GM10266 (cell line): Measurements from ENCODE around the gene COMP.

Experiments used
- DNase-seq: peaks from one replicate; pipeline ENCODE4 v3.0.0; 2012; ENCODE audit errors: extremely low spot score
- TF ChIP-seq, protein P1 (sequence below): IDR thresholded peaks from 2 replicates; pipeline ENCODE4 v1.5.1; 2012; ENCODE audit warnings: mild to moderate bottlenecking, low read depth; ENCODE audit not compliant: control insufficient read depth, insufficient read depth; ENCODE audit errors: missing control alignments

Gene COMP

DNA sequence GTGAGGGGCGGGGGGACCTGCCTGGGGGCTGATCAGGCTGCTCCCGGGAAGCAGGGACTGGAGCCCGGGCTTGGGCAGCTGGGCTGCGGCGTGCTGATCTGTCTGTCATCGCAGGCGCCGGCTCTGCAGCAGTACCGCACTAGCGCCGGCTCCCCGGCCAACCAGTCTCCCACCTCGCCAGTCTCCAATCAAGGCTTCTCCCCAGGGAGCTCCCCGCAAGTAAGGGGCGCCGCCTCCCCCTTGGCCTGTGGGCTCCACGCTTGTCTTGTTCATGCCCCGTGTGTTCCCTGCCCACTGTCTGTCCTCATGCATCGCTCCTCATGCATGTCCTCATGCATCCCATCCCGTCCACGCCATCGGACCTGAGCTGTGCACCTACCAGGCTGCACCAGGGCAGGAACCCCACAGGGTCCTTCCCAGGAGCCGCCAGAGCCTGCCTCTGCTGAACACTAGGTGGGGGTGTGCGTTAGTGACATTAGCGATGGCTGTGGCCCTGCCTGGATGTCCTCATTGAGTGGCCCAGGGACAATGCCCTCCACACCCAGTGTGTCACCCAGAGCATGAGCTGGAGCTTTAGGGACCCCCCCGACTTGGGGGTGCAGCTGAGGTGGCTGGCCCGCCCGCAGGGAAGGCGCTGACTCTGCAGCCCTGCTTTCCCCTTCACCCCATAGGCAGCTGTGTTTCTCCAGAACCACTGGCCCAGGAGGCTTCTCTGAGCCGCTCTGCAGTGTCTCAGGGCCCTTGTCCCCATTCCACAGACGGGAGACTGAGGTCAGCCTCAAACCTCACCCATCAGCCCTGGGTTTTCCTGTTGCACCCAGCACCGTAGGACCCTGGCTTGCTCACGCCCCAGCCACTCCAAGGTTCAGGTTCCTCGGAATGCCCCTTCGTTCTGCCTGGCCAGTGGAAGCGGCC, 19.5 kb downstream of the COMP start:
- TF ChIP-seq, protein P1, sequence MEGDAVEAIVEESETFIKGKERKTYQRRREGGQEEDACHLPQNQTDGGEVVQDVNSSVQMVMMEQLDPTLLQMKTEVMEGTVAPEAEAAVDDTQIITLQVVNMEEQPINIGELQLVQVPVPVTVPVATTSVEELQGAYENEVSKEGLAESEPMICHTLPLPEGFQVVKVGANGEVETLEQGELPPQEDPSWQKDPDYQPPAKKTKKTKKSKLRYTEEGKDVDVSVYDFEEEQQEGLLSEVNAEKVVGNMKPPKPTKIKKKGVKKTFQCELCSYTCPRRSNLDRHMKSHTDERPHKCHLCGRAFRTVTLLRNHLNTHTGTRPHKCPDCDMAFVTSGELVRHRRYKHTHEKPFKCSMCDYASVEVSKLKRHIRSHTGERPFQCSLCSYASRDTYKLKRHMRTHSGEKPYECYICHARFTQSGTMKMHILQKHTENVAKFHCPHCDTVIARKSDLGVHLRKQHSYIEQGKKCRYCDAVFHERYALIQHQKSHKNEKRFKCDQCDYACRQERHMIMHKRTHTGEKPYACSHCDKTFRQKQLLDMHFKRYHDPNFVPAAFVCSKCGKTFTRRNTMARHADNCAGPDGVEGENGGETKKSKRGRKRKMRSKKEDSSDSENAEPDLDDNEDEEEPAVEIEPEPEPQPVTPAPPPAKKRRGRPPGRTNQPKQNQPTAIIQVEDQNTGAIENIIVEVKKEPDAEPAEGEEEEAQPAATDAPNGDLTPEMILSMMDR, result peak; percentile 22
- no peak for DNase-seq

DNA sequence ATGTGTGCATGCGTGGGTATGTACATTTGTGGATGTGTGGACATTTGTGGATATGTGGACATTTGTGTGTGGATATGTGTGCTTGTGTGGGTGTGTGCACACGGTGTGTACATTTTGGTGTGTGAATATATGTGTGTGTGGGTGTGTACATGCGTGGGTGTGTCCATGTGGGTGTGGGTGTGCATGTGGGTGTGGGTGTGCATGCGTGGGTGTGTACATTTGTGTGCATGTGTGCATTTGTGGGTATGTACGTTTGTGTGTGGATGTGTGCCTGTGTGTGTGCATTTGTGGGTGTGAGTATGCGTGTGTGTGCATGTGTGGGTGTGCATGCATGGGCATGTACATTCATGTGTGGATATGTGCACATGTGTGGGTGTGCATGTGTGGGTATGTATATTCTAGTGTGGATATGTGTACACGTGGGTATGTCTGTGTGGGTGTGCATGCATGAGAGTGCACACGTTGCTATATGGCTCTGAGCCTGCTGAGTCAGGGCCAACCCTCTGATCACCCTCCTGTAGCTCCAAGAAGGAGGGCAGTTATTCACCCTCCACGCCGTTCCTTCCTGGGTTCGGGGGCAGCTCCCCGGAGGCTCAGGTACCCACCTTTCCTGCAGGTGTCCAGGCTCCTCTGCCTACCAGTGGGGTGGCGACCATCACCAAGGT, 20.3 kb downstream of the COMP start:
- no peak for DNase-seq

DNA sequence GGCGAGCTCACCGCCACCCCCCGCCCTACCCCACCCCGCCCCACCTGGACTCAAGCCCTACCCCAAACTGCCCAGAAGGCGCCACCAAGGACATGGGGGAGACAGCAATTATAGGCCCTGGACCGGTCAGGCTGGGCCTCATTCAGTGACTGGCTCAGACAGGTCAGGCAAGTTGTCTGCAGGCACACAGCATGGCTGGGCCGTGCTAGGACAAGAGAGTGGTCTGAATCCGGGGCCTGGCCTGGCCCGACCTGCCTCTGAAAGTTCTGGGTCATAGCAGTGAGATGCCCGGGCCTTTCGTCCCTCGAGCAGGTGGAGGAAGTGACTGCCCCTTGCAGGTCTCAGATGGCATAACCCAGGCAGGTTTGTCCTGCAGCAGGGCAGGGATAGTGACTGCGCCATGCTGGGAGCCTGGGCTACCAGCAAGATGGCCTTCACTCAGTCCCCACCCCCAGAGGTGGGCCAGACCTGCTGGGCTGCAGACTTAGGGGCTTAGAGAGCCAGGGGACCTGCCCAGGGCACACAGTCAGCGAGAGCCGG, 21.0 kb downstream of the COMP start:
- DNase-seq, result no peak
- TF ChIP-seq, protein P1, result no peak

More for the DNA sequence above, 20.3 kb downstream of the COMP start:
- TF ChIP-seq, protein P1, result no peak

DNA sequence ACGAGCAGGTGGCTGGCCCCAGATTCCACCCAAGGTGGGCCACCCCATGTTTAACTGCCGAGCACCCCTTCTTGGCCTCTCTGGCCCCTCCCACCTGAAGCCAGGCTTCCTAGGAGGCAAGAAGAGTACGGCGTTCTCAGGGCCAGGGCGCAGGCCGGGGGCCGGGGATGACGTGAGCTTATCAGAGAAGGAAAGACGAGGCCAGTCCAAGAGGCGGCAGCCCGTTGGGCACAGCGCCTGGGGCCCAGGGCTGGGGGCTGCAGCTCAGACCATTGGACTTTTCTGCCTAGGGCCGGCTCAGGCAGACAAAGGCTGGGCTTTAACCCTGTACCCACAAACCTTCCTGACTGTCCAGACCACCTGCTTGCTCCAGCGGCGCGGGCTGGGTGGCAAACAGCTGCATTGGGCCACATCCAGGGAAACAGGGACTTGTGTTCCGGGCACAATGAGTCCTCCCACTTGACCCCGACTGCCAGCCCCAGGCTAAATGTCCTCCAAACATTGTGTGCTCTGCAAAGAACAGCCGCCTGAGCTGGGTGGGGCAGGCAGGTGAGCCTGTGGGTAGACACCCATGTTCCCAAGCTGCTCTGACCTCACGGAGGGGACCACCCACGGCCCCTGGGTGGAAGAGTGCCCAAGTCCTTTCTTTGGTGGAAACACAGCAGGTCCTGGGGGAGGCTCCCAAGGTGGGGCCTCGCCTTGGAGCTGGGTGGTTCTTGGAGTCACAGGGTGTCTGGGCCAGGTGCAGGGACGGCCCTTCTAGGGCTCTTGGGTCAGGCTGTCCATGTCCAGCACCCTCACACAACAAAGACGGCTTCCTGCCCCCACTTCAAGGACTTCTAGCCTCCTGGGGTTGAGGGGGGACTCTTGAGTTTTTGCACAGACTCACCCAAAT, 21.9 kb downstream of the COMP start:
- DNase-seq, result no peak
- TF ChIP-seq, protein P1, result no peak

DNA sequence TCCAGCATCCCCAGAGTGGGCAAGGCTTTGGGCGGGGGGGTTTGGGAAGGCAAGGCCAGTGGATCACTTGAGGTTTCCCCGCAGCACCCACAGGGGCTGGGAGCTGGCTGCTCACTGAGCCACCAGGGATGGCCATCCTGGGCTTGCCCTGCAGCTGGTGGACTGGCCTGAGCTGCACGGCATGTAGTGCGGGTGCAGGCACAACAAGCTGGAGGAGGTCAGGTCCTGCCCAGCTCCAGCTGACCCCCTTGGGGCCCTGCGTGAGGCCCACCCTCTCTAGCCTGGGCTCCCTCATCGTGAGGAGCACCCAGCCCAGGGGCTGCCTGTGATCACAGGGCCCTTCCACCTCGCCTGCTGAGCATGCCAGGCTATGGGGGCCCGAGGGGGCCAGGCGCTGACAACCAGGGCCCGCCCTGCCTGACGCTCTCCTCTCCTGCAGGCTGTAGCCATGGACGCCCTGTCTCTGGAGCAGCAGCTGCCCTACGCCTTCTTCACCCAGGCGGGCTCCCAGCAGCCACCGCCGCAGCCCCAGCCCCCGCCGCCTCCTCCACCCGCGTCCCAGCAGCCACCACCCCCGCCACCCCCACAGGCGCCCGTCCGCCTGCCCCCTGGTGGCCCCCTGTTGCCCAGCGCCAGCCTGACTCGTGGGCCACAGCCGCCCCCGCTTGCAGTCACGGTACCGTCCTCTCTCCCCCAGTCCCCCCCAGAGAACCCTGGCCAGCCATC, 22.9 kb downstream of the COMP start:
- TF ChIP-seq, protein P1, result no peak
- DNase-seq, result no peak

DNA sequence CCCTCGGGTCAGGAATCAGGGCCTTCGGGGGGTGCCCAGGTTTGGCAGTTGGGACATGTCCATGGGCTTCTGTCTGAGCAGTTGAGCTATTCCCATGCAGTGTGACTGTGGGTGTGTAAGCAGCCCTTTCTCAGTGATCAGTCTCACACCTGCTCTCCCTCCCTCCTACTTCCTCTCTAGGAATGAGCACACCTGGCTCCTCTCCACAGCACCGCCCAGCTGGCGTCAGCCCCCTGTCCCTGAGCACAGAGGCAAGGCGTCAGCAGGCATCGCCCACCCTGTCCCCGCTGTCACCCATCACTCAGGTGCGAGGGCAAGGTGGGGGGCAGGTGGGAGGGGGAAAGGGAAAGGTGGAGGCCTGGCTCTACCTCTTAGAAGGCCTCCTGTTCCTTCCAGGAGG, 25.9 kb downstream of the COMP start:
- no peak for DNase-seq
- TF ChIP-seq, protein P1, result no peak
